IPS-NIHi7 (cell line): ENCODE data around the gene CNPY1.
A peak's percentile ranks its signal among the peaks of the same experiment; 100 is the strongest.

Source experiments
- DNase-seq: peaks from one replicate; pipeline ENCODE4 v3.0.0; 2012; ENCODE audit warnings: mixed read lengths; ENCODE audit errors: extremely low spot score

Gene CNPY1

GRCh38 chr7:155466814-155467733 is 79.3 kb downstream of the CNPY1 start:
- peak; percentile 72 for DNase-seq

- no peak for DNase-seq
Measured at GRCh38 chr7:155466142-155466813, 80.1 kb downstream of the CNPY1 start.

DNA sequence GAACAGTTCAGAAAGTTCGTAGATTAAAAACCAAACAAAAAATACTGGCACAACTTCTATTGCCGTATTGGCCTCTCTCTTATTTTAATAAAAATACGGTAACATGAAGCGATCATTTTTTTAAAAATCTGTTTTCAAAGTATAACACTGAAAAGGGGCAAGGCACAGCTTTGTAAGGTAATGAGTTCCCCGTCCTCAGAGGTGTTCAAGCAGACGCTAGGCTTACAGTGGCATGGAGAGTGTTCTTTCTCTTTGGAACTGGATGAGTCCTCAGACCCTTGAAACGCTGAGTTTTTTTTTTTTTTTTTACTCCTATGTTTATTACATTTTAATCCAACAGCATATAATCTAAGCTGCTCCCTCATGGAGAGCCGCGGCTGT is 80.6 kb downstream of the CNPY1 start:
- no peak for DNase-seq

DNA sequence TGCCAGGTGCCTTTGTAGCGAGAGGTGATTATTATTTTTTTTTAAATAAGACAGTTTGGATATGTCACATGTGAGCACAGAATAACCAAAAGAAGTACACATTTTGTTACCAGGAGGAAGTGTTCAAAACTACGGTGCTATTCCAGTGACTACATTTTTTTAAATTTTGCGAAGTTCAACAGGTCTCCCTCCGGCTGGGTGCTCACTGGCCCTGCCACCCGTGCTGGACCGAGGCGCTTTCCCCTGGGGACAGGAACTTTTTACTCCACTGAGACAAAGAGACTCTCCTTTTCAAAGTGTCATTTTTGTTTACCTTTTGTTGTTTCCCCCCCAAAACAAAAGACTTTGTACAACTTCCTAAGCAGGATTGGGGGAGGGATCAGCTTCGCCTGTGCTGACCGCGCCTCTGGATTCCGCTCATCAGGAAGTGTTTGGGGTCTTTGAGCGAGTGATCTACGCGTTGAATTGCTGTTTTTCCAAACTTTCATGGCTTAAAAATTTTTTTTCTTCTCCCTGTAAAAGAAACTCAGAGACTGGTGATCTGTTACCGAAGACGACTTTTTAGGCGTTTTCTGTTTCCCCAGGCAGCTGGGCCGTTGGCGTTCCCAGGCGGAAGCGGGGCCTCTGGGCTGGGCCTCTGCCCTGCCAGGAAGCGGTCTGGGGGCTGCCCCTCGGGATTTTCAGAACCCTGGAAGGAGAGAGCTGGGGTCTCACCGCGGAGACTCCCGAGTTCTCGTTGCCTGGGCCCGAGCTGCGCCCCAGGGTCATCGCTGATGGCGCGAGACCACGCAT is 81.2 kb downstream of the CNPY1 start:
- no peak for DNase-seq

DNA sequence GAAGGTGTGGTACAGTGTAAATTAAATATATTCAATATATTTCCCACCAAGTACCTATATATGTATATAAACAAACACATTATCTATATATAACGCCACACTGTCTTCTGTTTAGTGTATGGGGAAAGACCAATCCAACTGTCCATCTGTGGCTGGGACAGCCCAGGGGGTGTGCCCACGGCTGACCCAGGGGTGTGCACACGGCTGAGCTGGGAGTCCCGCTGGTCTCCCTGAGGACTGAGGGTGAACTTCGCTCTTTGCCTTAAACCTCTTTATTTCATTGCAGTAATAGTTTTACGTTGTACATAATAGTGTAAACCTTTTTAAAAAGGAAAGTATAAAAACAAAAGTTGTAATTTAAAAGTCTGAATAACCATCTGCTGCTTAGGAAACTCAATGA is 82.2 kb downstream of the CNPY1 start:
- no peak for DNase-seq

- no peak for DNase-seq
Measured at GRCh38 chr7:155463114-155463811, 83.1 kb downstream of the CNPY1 start.

DNA sequence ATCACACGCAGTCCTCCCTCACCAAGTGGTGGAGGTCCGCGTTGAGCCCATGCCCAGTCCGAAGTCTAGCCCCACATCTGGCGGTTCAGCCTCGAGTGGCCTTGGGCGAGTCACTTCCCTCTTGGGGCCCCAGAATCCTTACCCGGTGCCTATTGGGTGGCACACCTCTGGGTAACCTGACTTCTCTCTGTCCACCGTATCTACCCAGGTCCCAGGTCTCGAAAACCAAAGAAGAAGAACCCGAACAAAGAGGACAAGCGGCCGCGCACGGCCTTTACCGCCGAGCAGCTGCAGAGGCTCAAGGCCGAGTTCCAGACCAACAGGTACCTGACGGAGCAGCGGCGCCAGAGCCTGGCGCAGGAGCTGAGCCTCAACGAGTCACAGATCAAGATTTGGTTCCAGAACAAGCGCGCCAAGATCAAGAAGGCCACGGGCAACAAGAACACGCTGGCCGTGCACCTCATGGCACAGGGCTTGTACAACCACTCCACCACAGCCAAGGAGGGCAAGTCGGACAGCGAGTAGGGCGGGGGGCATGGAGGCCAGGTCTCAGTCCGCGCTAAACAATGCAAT is 84.1 kb downstream of the CNPY1 start:
- DNase-seq = no peak

DNA sequence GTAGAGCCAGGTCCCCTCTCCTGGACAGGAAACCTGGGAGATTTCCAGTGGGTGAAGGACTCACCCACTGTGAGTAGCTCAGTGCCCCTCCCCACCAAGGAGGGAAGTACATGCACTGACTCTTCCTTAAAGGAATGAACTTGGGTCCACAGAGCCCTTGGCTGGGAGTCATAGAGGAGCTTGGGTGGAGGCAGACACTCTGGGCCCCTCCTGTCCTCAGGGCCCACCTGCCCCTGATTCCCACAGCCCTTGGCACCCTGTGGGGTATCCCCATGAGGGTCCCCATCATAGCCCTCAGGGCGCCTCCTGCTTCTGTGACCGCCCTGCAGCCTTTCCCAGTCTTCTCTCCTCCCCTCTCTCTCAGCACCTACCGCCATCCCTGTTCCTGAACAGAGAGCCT is 84.7 kb downstream of the CNPY1 start:
- DNase-seq = no peak

GRCh38 chr7:155460926-155461613 is 85.3 kb downstream of the CNPY1 start:
- DNase-seq = no peak

DNA sequence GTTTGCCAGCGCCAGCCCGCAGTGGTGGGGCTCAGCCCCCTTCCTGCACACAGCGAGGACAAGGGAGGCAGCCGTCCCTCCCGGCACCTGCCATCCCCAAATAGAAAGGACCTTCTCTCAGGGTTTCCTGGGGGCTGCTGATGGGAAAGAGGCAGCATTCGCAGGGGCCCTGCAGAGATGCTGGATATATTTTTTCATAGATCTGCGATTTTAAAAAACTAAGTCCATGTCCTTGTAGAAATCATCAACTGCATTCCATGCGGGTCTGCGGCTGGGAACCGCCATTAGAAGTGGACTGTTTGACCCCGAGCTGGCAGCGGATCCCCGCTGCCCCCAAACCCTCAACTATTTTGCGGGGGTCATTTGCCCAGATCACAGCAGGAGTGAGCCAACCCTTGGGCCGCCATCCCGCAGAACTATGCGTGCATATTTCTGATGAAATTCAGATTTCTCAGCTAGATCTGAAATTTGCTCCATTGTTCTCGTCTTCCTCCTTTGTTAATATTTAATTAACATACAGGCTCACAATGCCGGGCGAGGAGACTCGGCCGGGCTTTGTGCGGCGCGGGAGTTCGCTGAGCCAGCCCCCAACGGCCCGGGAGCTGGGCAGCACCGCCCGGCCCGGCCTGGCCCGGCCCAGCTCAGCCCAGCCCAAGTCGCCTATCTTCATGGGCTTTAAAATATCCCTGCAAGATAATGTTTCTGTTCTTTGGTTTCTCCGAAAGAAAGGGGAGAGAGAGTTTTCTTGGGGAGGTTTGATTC is 86.5 kb downstream of the CNPY1 start:
- DNase-seq = no peak

DNA sequence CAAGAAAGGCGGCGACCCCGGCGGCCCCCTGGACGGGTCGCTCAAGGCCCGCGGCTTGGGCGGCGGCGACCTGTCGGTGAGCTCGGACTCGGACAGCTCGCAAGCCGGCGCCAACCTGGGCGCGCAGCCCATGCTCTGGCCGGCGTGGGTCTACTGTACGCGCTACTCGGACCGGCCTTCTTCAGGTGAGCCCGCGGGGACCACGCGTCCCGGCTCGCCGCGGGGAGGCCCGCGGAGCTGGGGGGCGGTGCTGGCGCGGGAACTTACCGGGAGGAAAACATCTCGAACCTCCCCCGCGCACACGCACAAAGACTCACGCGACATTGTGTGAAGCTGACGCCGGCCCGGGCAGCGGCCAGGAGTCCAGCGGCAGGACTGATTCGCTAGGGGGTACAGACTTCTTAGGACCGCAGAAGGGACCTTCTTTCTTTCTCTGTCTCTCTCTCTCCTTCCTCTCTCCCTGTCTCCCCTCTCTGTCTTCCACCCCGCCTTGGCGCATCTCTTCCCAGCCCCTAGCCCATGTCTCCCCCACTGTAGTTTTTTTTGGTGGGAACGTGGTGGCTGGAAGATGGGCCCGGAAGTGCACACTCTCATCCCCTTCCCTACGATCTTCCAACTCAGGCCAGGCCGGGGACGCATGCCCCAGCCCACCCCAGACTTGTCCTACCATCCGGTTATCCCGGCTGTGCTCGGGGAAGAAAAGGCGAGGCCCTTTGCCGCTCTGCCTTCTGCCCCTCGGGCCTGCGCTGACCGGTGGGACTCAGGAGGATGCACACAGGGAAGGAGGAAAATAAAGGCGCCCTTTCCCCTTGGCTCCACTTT is 87.3 kb downstream of the CNPY1 start:
- DNase-seq = no peak

- DNase-seq = no peak
Measured at GRCh38 chr7:155458111-155458877, 88.1 kb downstream of the CNPY1 start, which contains the start of gene EN2. Gene EN2 (plus strand): TSS chr7:155458129. CDS start chr7:155458378, 249 bp downstream.

DNA sequence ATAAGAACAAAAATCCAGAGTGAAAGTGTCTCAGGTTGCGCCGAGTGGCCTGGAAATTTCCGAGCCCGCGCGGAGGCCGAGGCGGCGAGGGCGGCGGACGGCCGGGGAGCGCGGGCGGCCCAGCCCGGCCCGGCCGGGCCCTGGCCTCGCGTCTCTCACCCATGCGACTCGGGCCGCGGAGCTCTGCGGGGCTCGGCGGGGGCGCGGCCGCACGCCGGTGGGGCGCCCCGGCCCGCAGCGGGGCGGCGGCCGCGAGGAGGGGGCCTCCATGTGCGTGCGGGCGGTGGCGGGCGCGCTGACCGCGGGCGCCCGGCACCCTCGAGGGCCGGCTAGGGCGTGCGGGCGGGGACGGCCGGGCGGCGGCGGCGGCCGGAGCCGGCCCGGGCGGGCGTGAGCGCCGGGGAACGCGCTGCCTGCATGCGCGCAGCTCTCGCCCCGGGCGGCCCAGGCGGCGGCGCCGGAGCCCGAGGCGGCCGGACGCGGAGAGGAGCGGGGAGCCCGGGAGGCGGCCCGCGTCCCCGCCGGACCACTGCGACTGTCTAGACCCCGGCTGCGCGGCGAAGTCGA is 88.7 kb downstream of the CNPY1 start:
- DNase-seq = no peak

DNA sequence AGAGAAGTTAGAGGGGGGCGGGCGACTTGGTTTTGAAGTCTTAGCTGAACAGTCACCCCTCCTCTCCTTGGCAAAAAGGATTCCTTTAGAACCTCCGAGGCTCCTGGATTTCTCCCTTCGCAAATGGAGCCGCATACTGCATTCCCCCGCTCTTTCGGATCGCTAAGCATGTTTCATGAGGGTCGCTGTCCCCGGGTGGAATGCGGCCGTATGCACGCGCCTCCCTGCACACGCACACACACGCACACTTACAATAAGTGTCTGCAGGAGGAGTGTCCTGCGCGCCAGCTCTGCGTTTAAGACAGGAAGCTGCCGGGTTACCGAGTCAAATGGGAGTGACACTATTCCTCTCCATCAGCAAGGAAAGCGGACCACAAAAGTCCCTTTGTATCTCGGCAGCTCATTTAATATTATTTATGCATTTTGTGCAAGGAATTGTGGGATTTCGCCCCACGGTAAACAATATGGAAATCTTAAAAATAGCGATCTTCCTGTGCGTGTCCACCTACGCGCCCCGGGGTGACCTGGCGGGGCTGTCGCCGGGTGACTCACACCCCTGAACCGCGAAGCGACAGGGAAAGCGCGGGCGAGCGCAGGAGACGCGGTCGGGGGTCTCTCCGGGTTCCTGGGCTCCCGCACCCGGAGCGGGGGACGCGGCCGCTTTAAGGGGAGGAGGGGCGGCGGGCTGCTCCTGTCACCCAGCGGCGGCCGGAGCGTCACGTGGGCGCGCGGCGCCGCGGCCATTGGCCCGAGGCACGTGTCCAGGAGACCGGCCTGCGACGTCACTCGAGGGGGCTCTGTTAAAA is 89.4 kb downstream of the CNPY1 start:
- peak; percentile 89 for DNase-seq

DNA sequence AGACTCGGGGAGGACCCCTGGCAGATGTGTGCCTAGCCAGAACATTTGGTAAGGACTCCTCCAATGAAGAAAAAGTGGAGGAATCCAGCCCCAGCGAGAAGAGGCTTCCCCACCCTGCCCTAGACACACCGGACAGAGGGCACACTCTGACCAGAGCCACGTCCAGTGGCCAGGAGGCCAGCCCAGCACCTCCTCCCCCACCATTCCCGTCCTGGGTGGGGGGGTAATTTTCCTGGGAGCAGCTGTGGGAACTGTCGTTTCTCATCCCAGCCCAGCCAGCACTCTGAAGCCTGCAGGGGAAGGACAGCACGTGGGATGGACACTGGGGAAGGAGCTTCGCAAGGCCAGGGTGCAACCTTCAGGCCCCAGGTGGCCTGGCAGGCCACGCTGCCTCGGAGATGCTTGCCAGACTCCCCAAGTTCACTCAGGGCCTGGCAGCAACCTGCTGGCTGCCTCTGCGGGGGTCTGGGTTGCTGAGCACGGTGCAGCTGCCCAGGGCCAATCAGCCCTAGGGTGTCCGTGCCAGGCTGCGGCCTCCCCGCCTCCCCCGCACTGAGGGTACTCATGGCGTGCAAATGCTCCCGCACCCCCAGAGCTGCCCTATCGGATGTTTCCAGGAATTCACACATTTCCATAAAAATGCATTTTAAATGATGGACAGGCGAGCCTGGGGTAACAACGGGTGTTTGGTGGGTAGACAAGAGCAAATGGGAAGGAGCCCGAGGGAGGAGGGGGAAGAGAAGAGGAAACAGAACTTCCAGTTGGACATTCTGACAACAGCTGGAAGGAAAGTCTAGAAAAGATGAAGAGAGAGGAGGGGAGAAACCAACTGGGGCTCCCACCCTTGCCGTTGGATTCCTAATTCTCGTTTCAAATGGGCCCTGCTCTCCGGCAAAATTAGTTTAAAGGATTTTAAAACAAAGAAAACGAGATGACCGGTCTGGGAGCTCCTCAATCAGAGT is 90.3 kb downstream of the CNPY1 start:
- no peak for DNase-seq

- no peak for DNase-seq
Measured at GRCh38 chr7:155455132-155455693, 91.1 kb downstream of the CNPY1 start.
